Mucosa of descending colon (tissue), 3 donors: ENCODE data around the gene GARIN1A. TPM values are rescaled to one million over a fixed set of nuclear protein-coding genes. Genes with fewer than 3 reads are reported as not detected.
"Not testable (repeated sequence)": the region's sequence is repeated elsewhere in the genome, so short reads cannot be mapped to it uniquely, and the experiment has no call there.

Experiments used
- ATAC-seq: fragments of 200-7000 bp; cut with Tn5 transposase; one replicate; pipeline ENCODE4 v1.9.1; 2020; ENCODE audit warnings: mild to moderate bottlenecking, moderate library complexity
- DNase-seq, 3 donors: peaks; one replicate each; pipeline ENCODE4 v3.0.0-alpha.2; 2020
- H3K36me3 ChIP-seq: fragments of 200-600 bp; one replicate; pipeline ENCODE4 v1.8.0; 2021; ENCODE audit warnings: low read depth, mild to moderate bottlenecking
- H3K4me1 ChIP-seq: fragments of 200-600 bp; one replicate; pipeline ENCODE4 v1.8.0; 2021; ENCODE audit warnings: low read depth, mild to moderate bottlenecking
- H3K4me3 ChIP-seq: fragments of 200-600 bp; one replicate; pipeline ENCODE4 v1.8.0; 2021; ENCODE audit warnings: mild to moderate bottlenecking
- H3K9me3 ChIP-seq: fragments of 200-600 bp; one replicate; pipeline ENCODE4 v1.8.0; 2021; ENCODE audit warnings: mild to moderate bottlenecking
- intact Hi-C, 2 donors: fragments of 100-400 bp; cut with DNase I in 1 of 2; cut with micrococcal nuclease in 1 of 2; formaldehyde crosslinking; loops; one replicate each; pipeline versions ENCODE4 v1.11.0 to v1.11.1; 2022; cut with DNase I, micrococcal nuclease
- long read RNA-seq, 2 donors: library from polyadenylated mRNA; unstranded; transcript quantifications; one replicate each; pipeline ENCODE4 v2.0.0, GENCODE V29; 2019 to 2021
- total RNA-seq, 3 donors: library from RNA; stranded (reverse); fragmentation: NEBNext Ultra II Directional in 2 of 3; extraction: Animal tissue kit (Norgen Biotek cat#: 25700) in 2 of 3; gene quantifications; one replicate each; pipeline versions ENCODE4 v1.2.1 to v1.2.4, GENCODE V29; 2021 to 2023
- TF ChIP-seq, protein P1 (sequence below): fragments of 200-600 bp; IDR thresholded peaks from one replicate; pipeline ENCODE4 v1.8.0; 2022; ENCODE audit warnings: antibody characterized with exemption, mild to moderate bottlenecking
- donor health status: DM: no; HTN: no; CAD: no; lungs with moderate emphysema.
- donor health status: DM: no; HTN: no; CAD: no.
- donor health status: DM: no; HTN: yes; CAD: no.

GARIN1A gene
- 1 to 10 TPM; 1.3 to 4.5 (median 1.9) TPM for total RNA-seq
- long read RNA-seq, donor 1: 0 reads
- long read RNA-seq, donor 2: 0 reads

DNA sequence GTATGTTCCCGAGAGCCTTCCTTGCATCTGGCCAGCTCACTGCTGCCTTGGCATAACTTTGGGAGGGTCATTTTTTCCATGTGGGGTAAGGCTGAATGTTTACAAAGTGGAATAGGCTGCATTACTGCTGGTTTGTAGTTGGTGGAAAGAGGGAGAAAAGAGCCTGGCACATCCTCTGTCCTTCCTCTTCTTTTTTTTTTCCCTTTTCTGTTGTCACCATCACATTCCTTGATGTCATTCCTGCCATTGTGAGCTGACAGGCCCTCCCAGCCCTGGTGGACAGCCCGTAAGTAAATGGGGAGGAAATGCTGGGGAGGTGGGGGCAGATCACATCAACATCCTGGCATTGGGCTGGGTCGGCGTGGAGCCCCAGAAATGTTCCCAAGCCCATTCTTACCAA, at the start of gene GARIN1A:
Gene GARIN1A, plus strand, starts transcription at position 301 of the 400 bp plus-strand sequence. CDS start 106 bp downstream, outside the sequence.
- no peak for ATAC-seq
- no peak within 1 kb of the TSS for H3K4me3 ChIP-seq
- TF ChIP-seq, protein P1, sequence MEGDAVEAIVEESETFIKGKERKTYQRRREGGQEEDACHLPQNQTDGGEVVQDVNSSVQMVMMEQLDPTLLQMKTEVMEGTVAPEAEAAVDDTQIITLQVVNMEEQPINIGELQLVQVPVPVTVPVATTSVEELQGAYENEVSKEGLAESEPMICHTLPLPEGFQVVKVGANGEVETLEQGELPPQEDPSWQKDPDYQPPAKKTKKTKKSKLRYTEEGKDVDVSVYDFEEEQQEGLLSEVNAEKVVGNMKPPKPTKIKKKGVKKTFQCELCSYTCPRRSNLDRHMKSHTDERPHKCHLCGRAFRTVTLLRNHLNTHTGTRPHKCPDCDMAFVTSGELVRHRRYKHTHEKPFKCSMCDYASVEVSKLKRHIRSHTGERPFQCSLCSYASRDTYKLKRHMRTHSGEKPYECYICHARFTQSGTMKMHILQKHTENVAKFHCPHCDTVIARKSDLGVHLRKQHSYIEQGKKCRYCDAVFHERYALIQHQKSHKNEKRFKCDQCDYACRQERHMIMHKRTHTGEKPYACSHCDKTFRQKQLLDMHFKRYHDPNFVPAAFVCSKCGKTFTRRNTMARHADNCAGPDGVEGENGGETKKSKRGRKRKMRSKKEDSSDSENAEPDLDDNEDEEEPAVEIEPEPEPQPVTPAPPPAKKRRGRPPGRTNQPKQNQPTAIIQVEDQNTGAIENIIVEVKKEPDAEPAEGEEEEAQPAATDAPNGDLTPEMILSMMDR: no peak

DNA sequence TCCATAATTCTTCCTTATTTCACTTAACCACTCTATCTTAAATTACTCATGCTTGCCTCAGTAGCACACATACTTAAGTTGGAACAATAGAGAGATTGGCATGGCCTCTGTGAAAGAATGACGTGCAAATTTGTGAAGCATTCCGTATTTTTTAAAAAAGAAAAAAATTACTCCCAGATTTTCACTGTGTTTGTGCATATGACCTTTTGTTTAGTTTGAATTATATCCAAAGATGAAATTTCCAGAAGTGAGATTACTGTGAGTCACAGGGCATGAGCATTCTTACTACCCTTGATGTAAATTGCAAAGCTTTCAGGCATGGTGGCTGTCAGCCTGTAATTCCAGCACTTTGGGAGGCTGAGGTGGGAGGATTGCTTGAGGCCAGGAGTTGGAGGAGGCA, 45.0 kb upstream of the GARIN1A start:
- ATAC-seq, DNase-seq, H3K4me3 ChIP-seq, H3K36me3 ChIP-seq, intact Hi-C loops, H3K4me1 ChIP-seq, H3K9me3 ChIP-seq: not testable (repeated sequence)

More for the DNA sequence above, at the start of gene GARIN1A:
- H3K4me1 ChIP-seq: no peaks in the 10 kb centered on the region
- no peak for DNase-seq
- no peaks in the 10 kb centered on the region for H3K9me3 ChIP-seq
- no peaks in the 10 kb centered on the region for H3K36me3 ChIP-seq
- intact Hi-C loops: no loop called here

DNA sequence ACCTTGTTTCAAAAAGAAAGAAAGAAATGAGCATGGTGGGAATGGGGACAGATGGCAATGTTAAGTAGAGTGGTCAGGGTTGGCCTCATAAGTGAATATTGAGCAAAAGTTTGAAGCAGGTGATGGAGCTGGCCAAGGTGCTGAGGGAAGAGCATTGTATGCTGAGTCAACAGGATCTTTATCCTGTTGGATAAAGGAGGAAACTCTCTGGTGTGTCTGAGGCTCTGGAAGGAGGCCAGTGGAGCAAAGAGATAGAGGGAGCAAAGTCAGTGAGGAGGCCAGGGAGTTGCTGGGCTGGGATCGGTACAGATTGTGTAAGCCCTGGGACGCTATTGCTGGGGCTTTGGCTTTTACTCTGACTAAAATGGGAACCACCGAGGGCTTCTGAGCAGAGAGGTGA, 38.2 kb upstream of the GARIN1A start:
- H3K4me1 ChIP-seq, H3K4me3 ChIP-seq, DNase-seq, intact Hi-C loops, ATAC-seq, H3K36me3 ChIP-seq, H3K9me3 ChIP-seq: not testable (repeated sequence)

DNA sequence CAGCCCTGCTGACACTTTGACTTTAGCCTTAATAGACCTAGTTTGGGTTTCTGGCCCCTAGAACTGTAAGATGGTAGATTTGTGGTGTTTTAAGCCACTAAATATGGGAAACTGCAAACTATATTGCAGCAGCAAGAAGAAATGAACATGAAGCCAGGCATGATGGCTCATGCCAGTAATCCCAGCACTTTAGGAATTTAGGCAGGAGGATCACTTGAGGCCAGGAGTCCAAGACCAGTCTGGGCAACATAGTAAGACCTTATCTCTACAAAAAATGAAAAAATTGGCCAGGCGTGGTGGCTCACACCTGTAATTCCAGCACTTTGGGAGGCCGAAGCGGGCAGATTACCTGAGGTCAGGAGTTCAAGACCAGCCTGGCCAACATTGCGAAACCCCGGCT, 26.9 kb upstream of the GARIN1A start:
- H3K36me3 ChIP-seq, ATAC-seq, H3K4me1 ChIP-seq, H3K9me3 ChIP-seq, intact Hi-C loops, H3K4me3 ChIP-seq, DNase-seq: not testable (repeated sequence)

DNA sequence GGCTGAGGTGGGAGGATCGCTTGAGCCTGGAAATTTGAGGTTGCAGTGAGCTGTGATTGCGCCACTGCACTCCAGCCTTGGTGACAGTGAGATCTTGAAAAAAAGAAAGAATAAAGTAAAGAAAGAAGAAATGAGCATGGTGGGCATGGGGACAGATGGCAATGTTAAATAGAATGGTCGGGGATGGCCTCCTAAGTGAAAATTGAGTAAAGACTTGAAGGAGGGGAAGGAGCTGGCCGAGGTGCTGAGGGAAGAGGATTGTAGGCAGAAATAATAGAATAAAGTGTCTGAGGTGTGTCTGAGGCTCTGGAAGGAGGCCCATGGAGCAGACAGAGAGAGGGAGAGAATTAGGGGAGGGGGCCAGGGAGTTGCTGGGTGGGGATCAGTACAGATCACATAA, 26.2 kb upstream of the GARIN1A start:
- intact Hi-C loops, H3K4me3 ChIP-seq, H3K4me1 ChIP-seq, DNase-seq, H3K9me3 ChIP-seq, H3K36me3 ChIP-seq, ATAC-seq: not testable (repeated sequence)

DNA sequence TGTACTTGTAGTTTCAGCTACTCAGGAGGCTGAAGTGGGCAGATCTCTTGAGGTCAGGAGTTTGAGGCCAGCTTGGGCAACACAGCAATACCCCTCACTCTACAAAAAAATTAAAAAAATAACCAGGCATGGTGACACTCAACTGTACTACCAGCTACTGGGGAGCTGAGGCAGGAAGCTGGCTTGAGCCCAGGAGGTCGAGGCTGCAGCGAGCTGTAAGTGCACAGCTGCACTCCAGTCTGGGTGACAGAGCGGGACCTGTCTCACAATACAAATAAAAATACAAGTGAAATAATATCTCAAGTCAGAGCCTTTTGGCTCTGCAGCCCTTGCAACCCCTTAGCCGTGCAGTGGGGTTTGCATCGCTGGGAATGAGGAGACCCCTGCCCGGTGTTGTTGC, 25.2 kb upstream of the GARIN1A start:
- H3K36me3 ChIP-seq, DNase-seq, ATAC-seq, H3K4me1 ChIP-seq, intact Hi-C loops, H3K4me3 ChIP-seq, H3K9me3 ChIP-seq: not testable (repeated sequence)

DNA sequence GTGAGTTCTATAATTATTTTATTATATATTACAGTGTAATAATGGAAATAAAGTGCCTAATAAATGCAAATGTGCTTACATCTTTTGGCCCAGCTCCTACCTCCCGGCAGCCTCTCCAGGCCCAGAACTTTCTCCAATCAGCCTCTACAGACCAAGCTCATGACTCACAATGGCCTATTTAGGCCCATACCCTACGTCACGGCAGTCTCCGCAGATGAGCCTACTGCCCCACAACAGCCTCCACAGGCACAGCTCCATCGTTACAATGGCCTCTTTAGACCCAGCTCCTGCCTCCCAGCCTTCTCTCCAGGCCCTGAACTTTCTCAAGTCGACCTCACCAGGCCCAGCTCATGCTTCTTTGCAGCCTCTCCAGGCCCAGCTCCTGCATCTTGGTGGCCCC, 21.0 kb upstream of the GARIN1A start:
- ATAC-seq, DNase-seq, H3K9me3 ChIP-seq, H3K4me1 ChIP-seq, intact Hi-C loops, H3K4me3 ChIP-seq, H3K36me3 ChIP-seq: not testable (repeated sequence)

DNA sequence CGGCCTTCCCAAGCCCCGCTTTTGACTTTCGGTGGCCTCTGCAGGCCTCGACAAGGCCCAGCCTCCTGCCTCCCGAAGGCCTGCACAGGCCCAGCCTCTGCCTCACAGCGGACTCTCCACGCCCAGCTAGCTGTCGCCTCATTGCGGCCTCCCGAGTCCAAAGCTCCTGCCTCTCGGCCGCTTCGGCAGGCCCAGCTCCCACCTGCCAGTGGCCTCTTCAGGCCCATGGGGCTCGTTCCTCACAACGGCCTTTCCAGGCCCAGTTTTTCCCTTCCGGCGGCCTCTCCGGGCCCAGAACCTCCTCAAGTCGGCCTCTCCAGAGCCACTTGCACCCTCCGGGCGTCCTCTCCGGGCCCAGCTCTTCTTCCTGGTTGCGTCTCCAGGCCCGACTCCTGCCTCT, 19.5 kb upstream of the GARIN1A start:
- H3K4me3 ChIP-seq, ATAC-seq, DNase-seq, intact Hi-C loops, H3K4me1 ChIP-seq, H3K9me3 ChIP-seq, H3K36me3 ChIP-seq: not testable (repeated sequence)

DNA sequence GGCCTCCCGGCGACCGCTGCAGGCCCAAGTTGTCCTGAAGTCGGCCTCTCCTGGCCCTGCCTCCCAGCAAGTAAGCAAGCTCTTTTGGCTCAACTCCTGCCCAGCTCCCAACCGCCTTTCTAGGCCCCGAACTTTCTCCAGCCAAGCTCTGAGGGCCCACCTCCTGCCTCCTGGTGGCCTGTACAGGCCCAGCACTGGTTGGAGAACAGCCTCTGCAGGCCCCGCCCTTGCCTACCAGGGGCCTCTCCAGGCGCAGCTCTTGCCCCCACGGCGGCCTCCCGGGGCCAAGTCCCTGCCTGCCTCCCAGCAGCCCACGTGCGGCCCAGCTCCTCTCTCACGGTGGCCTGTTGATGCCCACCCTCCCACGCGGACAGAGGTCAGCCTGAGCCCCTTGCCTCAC, 18.9 kb upstream of the GARIN1A start:
- H3K36me3 ChIP-seq, H3K9me3 ChIP-seq, H3K4me1 ChIP-seq, H3K4me3 ChIP-seq, DNase-seq, intact Hi-C loops, ATAC-seq: not testable (repeated sequence)

DNA sequence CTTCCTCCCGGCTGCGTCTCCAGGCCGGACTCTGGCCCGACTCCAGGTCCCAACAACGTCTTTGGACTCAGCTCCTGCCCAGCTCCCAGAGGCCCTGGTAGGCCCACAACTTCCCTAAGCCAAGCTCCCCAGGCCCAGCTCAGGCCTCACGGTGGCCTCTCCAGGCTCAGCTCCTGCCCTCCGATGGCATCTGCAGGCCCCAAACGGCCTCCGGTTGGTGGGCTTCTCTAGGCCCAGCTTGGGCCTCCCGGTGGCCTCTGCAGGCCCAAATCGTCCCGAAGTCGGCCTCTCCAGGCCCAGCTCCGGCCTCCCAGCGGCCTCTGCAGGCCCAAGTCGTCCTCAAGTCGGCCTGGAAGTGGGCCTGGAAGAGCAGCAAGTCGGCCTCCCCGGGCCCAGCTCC, 18.0 kb upstream of the GARIN1A start:
- DNase-seq, H3K4me1 ChIP-seq, intact Hi-C loops, H3K9me3 ChIP-seq, H3K4me3 ChIP-seq, H3K36me3 ChIP-seq, ATAC-seq: not testable (repeated sequence)

DNA sequence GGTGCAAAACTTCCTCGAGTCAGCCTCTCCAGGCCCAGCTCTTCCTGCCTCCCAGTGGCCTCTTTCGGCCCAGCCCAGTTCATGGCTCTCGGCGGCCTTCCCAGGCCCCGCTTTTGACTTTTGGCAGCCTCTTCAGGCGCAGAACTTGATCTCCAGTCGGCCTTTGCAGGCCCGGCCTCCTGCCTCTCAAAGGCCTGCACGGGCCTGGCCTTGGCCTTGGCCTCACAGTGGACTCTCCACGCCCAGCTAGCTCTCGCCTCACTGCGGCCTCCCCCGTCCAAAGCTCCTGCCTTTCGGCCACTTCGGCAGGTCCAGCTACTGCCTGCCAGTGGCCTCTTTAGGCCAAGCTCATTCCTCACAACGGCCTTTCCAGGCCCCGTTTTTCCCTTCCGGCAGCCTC, 17.6 kb upstream of the GARIN1A start:
- intact Hi-C loops, DNase-seq, H3K4me1 ChIP-seq, ATAC-seq, H3K4me3 ChIP-seq, H3K9me3 ChIP-seq, H3K36me3 ChIP-seq: not testable (repeated sequence)

DNA sequence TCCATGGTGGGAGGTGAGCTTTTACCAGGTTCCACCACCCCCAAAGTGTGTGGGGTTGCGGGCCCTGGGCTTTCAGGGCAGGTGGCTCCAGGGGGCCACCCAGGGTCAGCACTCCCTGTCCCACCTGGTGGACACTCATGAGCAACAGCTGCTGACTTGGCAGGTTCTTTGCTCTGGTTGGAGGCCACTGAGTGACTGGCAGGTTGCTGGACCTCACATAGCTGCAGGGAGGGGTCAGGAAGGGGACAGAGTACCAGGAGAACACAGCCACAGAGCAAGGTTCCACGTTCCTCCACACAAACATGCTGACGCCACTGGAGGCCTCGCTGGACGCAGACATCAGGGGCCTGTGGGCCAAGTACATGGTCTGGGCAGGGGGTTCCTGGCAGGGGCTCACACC, 13.7 kb upstream of the GARIN1A start:
- H3K4me1 ChIP-seq, H3K9me3 ChIP-seq, H3K36me3 ChIP-seq, ATAC-seq, DNase-seq, H3K4me3 ChIP-seq, intact Hi-C loops: not testable (repeated sequence)
